Fibroblast of lung (primary cell): ENCODE data around the gene USH2A. TPM values are rescaled to one million over a fixed set of nuclear protein-coding genes. Genes with fewer than 3 reads are reported as not detected.

Source experiments
- DNase-seq, 2 donors: peaks; one replicate each; pipeline versions ENCODE4 v3.0.0 to v3.0.0-alpha.2; 2010; ENCODE audit warnings: low read depth in 2 of 2
- H2AFZ ChIP-seq: 2 replicates; pipeline ENCODE4 v1.5.1; 2012; ENCODE audit warnings: low read length, control low read depth, inconsistent platforms
- H3K27ac ChIP-seq: 2 replicates; pipeline ENCODE4 v1.5.1; 2011; ENCODE audit warnings: low read length, control low read depth; ENCODE audit not compliant: insufficient read depth
- H3K27me3 ChIP-seq: 2 replicates; pipeline ENCODE4 v1.5.1; 2011; ENCODE audit warnings: mild to moderate bottlenecking, low read length; ENCODE audit not compliant: control insufficient read depth, insufficient read depth
- H3K36me3 ChIP-seq: 2 replicates; pipeline ENCODE4 v1.5.1; 2011; ENCODE audit warnings: low read length; ENCODE audit not compliant: control insufficient read depth, insufficient read depth
- H3K4me1 ChIP-seq: 2 replicates; pipeline ENCODE4 v1.5.1; 2011; ENCODE audit warnings: low read length; ENCODE audit not compliant: control insufficient read depth, insufficient read depth; ENCODE audit errors: extremely low read depth
- H3K4me2 ChIP-seq: 2 replicates; pipeline ENCODE4 v1.5.1; 2011; ENCODE audit warnings: low read length, control low read depth; ENCODE audit not compliant: insufficient read depth; ENCODE audit errors: extremely low read depth
- H3K4me3 ChIP-seq, 4 experiments: fragments of 200-600 bp in 1 of 4; sonication (generic) in 1 of 4; replicated peaks in 1 of 4; 2 replicates each; pipeline ENCODE4 v1.5.1; 2011 to 2016; ENCODE audit warnings: low read length in 4 of 4, low read depth in 3 of 4, mild to moderate bottlenecking in 3 of 4, control low read depth in 2 of 4, inconsistent platforms in 1 of 4, mixed read lengths in 1 of 4; ENCODE audit not compliant: insufficient read depth in 1 of 4; ENCODE audit errors: control extremely low read depth in 1 of 4
- H3K79me2 ChIP-seq: 2 replicates; pipeline ENCODE4 v1.5.1; 2012; ENCODE audit warnings: mild to moderate bottlenecking, low read length, inconsistent platforms; ENCODE audit not compliant: control insufficient read depth, insufficient read depth
- H3K9ac ChIP-seq: 2 replicates; pipeline ENCODE4 v1.5.1; 2011; ENCODE audit warnings: mild to moderate bottlenecking, low read length, control low read depth; ENCODE audit not compliant: insufficient read depth
- H3K9me3 ChIP-seq: 2 replicates; pipeline ENCODE4 v1.5.1; 2012; ENCODE audit warnings: low read depth, low read length; ENCODE audit not compliant: control insufficient read depth, insufficient read depth
- H4K20me1 ChIP-seq: 2 replicates; pipeline ENCODE4 v1.5.1; 2011; ENCODE audit warnings: low read length; ENCODE audit not compliant: control insufficient read depth, insufficient read depth; ENCODE audit errors: extremely low read depth
- EZH2 ChIP-seq: IDR thresholded peaks from 2 replicates; pipeline ENCODE4 v1.5.1; 2012; ENCODE audit warnings: low read length, control low read depth, mild to moderate bottlenecking; ENCODE audit errors: missing control alignments
- polyA plus RNA-seq, 2 donors: library from polyadenylated mRNA; depleted of rRNA in 1 of 2; stranded (reverse) in 1 of 2; unstranded in 1 of 2; fragments of >200 nt; gene quantifications; 2 replicates each; pipeline ENCODE4 v1.2.1, GENCODE V29; 2011 to 2012; ENCODE audit warnings: missing spikeins in 1 of 2
- total RNA-seq: library from RNA; depleted of rRNA; stranded (reverse); fragments of >200 nt; gene quantifications from 2 replicates; pipeline ENCODE4 v1.2.1, GENCODE V29; 2014
- TF ChIP-seq, protein P1 (sequence below), 2 donors: IDR thresholded peaks in 1 of 2; conservative IDR thresholded peaks in 1 of 2; 1 replicate in 1 of 2; 2 replicates in 1 of 2; pipeline ENCODE4 v1.5.1; 2011 to 2012; ENCODE audit warnings: low read length in 2 of 2, control low read depth in 1 of 2, inconsistent platforms in 1 of 2, low read depth in 1 of 2, mild to moderate bottlenecking in 1 of 2

The USH2A gene
- total and polyA plus RNA-seq, 2 donors (not counting 1 experiment from before 2014, with no cell fraction given): under 0.01 to 0.01 TPM

DNA sequence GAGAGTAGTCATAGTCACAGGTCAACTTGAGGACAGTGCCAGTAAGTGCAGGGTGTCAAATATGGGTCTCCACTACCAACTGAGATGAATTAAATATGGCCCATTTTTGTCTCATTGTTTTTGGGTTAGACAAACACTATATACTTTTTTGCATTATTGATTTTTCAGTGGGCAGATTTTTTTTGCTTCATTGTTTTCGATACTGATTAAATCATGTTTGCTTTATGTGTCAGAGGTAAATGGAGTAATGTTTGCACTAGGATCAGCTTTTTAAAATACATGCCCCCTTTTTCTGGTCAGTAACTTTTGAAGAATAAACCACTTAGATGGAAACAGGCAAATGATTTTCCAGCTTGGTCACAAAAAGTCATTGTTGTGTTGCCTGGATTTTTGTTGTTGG lies 199.0 kb downstream of the USH2A start:
- H3K4me1 ChIP-seq: no peaks in the 10 kb centered on the region
- no peak overlapping the region for H3K4me3 ChIP-seq
- H3K79me2 ChIP-seq: no peaks in the 10 kb centered on the region
- no peak overlapping the region for H3K27ac ChIP-seq
- DNase-seq: no peak
- no peak overlapping the region for H2AFZ ChIP-seq
- no peaks in the 10 kb centered on the region for H3K36me3 ChIP-seq
- H3K9me3 ChIP-seq: no peaks in the 10 kb centered on the region
- no peaks in the 10 kb centered on the region for H3K27me3 ChIP-seq
- TF ChIP-seq, protein P1, sequence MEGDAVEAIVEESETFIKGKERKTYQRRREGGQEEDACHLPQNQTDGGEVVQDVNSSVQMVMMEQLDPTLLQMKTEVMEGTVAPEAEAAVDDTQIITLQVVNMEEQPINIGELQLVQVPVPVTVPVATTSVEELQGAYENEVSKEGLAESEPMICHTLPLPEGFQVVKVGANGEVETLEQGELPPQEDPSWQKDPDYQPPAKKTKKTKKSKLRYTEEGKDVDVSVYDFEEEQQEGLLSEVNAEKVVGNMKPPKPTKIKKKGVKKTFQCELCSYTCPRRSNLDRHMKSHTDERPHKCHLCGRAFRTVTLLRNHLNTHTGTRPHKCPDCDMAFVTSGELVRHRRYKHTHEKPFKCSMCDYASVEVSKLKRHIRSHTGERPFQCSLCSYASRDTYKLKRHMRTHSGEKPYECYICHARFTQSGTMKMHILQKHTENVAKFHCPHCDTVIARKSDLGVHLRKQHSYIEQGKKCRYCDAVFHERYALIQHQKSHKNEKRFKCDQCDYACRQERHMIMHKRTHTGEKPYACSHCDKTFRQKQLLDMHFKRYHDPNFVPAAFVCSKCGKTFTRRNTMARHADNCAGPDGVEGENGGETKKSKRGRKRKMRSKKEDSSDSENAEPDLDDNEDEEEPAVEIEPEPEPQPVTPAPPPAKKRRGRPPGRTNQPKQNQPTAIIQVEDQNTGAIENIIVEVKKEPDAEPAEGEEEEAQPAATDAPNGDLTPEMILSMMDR (conservative IDR thresholded peaks at IDR 0.05 in 1 of 2, IDR thresholded peaks at IDR 0.05 in 1 of 2; ENCODE audit: low read depth in 1 of 2, low read length in 2 of 2): no peak
- no peak overlapping the region for H3K4me2 ChIP-seq
- no peaks in the 10 kb centered on the region for H4K20me1 ChIP-seq
- H3K9ac ChIP-seq: no peak overlapping the region

DNA sequence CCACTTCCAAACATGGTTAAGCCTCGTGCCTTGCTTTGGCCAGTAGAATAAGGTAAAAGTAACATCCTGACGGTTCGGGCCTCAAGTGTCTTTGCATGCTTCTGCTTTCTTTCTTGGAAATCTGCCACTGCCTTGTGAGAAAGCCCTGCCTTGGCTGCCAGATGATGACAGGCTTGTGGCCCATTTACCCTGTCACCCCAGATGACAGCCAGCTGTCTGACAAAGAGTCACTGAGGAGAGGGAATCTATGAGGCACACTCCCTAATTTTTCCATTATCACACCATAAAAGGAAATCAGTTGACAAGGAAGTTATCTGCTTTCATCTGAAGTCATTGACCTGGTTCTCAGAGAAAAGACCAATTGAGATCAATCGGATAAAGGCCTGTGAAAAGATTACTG lies 199.8 kb downstream of the USH2A start:
- H3K4me3 ChIP-seq: no peak overlapping the region
- no peaks in the 10 kb centered on the region for H3K4me1 ChIP-seq
- no peaks in the 10 kb centered on the region for H3K27me3 ChIP-seq
- no peak overlapping the region for H3K27ac ChIP-seq
- no peaks in the 10 kb centered on the region for H4K20me1 ChIP-seq
- no peak overlapping the region for H3K4me2 ChIP-seq
- no peak for TF ChIP-seq EZH2
- H3K79me2 ChIP-seq: no peaks in the 10 kb centered on the region
- peak; percentile 0 to 30 for DNase-seq
- H3K9ac ChIP-seq: no peak overlapping the region
- peak overlapping the region; percentile 14 for H2AFZ ChIP-seq
- no peaks in the 10 kb centered on the region for H3K9me3 ChIP-seq
- no peaks in the 10 kb centered on the region for H3K36me3 ChIP-seq

DNA sequence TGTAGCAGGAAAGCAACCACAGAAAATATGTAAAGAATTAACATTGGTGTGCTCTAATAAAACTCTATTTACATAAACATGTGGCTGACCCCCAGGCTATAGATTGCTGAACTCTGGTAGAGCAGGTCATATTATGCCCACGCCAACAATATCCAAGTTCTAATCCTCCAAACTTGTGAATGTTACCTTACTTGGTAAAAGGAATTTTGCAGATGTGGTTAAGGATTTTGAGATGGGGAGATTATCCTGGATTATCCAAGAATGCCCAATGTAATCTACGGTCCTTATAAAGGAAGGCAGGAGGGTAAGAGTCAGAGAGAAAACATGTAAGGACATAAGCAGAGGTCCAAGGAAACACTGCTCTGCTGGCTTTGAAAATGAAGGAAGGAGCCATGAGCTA lies 201.0 kb downstream of the USH2A start:
- Histone ChIP-seq H3K4me3 (no peak overlapping the region), H3K36me3 (no peaks in the 10 kb centered on the region), H3K4me1 (no peaks in the 10 kb centered on the region), H3K27me3 (no peaks in the 10 kb centered on the region), H3K9ac (no peak overlapping the region), H3K27ac (no peak overlapping the region), H2AFZ (no peak overlapping the region), H3K79me2 (no peaks in the 10 kb centered on the region), H3K9me3 (no peaks in the 10 kb centered on the region), H3K4me2 (no peak overlapping the region), H4K20me1 (no peaks in the 10 kb centered on the region)
- no peak for DNase-seq
- no peak for TF ChIP-seq EZH2
- TF ChIP-seq, protein P1 (conservative IDR thresholded peaks at IDR 0.05 in 1 of 2, IDR thresholded peaks at IDR 0.05 in 1 of 2; ENCODE audit: low read depth in 1 of 2, low read length in 2 of 2): no peak
